Stimulated activated CD8-positive, alpha-beta memory T cell treated with anti-CD3 and anti-CD28 coated beads, Interleukin-12 subunit alpha, Interleukin-12 subunit beta, amount 100 ng/mL, for 24 hours (primary cell): ENCODE results near the gene ZSCAN26.
"Not testable (repeated sequence)": the region's sequence is repeated elsewhere in the genome, so short reads cannot be mapped to it uniquely, and the experiment has no call there.

Source experiments
- DNase-seq: peaks from one replicate; pipeline ENCODE4 v3.0.0-alpha.2; 2020; ENCODE audit errors: extremely low read depth

ZSCAN26 gene

DNA sequence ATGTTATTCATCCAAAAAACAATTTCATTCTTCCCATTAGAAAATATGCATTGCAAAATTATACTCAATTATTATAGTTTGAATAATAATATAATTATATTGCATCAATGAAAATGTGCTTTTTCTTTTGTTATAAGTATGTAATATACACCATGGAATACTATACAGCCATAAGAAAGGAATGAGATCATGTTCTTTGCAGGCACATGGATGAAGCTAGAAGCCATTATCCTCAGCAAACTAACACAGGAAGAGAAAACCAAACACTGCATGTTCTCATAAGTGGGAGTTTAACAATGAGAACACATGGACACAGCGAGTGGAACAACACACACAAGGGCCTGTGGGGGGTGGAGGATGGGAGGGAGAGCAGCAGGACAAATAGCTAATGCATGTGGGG is 9.9 kb upstream of the ZSCAN26 start:
- DNase-seq: no peak

DNA sequence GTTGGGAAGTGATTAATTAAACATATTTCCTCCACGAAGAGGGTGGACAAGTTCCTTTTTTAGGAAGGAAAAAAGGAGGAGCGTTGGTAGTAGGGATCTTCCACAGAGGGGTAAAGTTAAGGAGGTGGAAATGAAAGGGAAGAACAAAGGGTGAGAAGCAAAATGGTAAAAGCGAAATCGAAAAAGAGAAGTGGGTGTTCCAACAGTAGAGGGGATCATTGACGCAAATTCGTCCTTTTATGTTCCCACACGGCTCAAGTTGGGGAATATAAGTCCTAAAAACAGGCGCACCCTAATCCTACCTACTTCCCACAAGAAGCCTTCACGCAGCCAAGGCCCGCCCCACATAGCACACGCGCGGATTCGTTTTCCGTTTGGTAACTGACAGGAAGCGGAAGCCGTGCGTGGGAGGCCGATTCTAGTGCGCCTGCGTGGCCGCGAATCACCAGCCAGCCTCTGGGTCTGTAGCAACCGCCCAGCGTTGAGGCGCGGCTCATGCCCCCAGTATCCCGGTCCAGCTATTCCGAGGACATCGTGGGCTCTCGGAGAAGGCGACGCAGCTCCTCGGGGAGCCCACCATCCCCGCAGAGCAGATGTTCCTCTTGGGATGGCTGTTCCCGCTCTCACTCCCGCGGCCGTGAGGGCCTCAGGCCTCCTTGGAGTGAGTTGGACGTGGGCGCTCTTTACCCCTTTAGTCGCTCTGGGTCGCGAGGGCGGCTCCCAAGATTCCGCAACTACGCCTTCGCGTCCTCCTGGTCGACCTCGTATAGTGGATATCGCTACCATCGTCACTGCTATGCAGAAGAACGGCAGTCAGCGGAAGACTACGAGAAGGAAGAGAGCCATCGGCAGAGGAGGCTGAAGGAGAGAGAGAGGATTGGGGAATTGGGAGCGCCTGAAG is 7.8 kb upstream of the ZSCAN26 start, which contains the start of gene NKAPL:
TSS of gene NKAPL (plus strand) at position 421 of the 901 bp plus-strand sequence. CDS start at position 496, 75 bp downstream.
- DNase-seq: no peak

DNA sequence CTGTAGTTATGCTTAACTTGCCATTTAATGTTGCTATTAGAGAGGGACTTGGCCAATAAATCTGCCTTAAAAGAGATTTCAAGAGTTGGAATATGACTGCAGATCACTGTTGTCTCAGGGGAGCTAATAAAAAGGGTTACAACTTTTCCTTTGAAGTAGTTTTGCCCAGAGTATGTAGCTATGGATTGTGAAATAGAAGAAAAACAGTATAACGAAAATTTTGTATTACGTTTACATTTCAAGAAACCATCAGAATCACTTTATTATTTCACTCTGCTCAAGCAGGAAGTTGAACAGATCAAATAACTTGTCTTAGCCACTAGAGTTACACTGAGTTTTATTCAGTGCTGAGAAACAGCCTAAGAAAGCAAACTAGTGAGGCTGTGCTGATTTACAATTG is 3.0 kb upstream of the ZSCAN26 start:
- no peak for DNase-seq

DNA sequence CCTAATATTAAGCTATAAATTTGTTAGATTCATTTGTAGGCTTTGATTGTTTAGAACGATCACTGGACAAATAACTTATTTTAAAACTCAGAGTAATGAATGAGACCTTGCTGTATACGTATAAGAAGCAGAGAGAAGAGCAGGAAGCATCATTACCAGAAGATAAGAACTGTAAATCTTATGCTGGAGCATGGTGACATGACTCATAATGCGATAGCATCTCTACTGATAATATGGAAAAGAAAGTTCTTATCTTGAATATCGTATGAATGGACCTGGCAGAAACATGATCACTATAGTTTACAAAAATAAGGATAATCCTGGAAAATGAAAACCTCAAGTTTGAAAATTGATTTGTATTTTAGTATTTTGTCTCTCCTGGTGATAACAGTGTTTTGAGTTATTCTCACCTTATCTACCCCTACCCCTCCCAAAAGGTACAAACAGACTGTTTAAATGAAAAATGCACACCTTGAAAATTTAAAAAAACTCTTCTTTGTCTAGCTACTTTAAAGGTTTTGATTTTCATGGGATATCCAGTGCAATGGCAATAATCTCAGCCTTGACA is 2.0 kb upstream of the ZSCAN26 start:
- DNase-seq: no peak

DNA sequence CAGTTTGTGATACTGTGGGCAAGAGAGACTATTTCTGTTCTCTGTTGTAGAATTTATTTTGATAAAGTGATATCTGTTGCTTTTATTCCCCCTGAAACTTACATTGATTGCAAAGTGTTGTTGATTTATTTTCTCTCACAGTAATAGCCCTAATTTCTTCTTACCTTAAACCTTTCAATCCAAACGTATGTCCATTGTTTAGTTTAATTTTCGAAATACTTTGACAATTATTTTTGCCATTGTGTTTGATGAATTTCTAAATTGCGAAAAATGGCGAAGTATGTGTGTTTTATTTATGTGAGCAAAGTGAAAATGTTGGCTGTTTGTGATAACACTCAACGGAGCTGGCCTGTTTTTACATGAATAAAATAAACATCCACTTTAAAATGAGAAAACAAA is 381 bp upstream of the ZSCAN26 start:
- no peak for DNase-seq

DNA sequence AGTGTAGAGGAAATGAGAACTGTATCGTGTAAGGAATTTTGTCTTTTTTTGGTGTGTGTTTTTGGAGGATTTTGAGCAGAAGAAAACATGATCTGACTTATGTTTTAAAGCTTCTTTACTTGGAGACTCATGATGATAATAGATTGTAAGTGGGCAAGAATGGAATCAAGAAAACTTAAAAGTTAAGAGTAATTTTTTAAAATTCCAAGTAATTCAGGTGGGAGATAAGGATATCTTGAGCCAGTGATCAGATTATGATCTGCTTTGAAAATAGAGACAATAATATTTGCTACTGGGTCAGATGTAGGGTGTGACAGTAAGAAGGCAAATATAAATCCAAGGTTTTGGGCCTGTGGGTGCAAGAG is 734 bp downstream of the ZSCAN26 start:
- DNase-seq: no peak

DNA sequence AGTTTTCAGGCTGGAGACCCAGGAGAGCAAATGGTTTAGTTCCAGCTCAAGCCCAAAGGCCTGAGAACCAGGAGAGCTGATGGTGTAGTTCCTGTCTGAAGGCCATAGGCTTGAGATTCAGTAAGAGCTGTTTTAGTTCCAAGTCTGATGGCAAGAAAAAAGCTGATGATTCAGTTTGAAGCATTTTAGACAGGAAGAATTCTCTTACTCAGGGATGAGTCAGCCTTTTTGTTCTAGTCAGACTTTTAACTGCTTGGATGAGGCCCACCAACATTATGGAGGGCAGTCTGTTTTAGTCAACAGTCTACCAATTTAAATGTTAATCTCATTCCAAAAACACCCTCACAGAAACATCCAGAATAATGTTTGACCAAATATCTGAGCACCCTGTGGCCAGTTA is 2.5 kb downstream of the ZSCAN26 start:
- no peak for DNase-seq

DNA sequence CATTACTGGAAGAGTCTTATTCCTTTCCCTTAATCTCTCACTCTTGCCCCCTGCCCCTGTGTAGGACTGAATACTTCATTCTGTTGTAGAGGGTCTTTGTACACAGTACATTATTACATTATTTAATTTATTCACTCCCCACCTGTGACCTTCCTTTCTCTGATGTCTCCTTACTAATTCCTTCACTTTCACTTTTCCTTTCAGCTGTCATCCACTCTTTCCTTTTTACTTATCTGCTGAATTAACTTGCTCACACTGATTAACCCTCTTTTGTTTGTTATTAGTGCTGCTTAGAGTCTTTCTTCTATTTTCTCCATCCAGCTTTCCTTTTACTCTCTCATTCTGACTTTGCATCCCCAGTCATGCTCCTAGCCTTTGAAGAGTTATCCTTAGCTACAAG is 7.9 kb downstream of the ZSCAN26 start:
- DNase-seq: no peak

DNA sequence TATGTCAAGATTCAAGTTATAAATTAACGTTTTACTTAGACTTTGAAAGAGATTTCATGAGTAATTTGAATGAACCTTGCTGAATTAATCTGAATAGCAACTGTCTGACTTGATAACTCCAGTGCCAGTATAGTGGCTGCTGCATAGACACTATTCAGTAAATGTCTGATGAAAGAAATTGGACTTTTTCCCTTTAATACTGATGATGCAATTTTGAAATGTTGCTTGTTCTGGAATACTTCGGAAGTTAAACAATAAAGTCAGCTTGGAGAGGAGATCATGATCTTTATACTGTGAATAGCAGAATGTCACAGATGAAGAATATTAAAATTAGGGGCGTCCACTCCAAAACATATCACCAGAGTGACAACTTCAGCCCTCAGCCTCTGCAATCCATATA is 10.8 kb downstream of the ZSCAN26 start:
- no peak for DNase-seq

DNA sequence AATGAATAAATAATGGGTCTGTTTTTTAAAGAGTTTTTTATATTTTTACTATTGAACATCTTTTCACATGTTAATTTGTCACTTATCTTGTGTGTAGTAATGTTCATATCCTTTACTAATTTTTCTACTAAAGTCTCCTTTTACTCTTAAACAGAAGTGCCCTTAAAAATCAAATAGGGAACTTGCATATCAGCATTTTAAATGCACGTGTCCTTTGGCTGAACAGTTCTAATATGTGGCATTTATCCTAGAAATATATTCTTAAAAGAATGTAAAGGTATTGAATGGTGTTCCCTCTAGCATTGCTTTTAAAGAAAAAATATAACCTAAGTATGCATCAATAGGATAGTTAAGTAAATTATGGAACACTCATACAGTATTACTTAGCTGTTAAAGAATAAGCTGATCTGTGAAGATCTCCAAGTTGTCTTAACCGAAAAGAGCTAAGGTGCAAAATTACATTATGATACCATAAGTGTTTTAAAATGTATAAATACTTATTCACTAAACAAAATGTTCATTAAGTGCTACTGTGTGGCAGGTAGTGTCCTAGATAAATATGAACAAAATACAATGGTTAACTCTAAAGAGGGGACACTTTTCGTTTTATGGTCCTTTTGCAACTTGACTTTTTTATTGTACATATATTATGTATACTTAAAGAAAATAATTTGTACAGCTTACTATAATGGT is 13.8 kb downstream of the ZSCAN26 start:
- no peak for DNase-seq

DNA sequence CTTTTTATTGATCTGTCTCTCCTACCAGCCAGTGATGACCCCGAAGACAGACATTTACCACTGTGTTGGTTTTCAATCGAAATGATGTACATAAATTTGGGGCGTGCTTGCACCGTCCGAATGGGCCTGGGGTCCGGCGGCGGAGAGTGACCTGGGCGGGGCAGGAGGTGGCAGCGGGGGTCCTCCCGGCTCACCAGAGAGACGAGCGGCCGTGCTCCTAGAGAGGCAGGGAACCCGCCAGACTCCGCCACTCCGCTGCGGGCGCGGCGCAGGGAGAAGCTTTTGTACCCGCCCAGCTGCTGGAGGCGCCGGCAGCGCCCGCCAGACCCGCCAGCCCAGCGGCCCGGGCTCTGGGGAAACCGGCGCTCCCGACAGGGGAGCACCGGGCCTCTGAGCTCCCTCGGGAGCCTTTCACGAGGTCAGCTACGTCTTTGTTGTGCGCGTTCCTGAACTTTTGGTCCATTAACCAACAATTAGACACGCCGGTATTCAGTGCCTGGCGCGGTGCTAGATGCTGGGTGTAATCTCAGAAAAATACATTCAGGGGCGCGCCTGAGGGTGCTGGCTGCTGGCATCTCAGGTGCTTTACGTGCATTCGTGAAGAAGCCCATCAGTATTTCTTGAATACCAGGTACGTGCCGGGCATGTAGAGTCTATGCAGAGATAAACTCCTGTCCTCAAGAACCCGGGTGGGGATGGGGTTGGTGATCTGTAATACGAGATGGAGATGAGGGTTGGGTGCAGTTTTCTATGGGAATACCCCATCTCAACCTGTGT is 14.5 kb downstream of the ZSCAN26 start, which contains the start of gene PGBD1:
TSS of gene PGBD1 (plus strand) at position 285 of the 777 bp plus-strand sequence. CDS start 2,242 bp downstream, outside the sequence.
- peak; percentile 28 for DNase-seq

DNA sequence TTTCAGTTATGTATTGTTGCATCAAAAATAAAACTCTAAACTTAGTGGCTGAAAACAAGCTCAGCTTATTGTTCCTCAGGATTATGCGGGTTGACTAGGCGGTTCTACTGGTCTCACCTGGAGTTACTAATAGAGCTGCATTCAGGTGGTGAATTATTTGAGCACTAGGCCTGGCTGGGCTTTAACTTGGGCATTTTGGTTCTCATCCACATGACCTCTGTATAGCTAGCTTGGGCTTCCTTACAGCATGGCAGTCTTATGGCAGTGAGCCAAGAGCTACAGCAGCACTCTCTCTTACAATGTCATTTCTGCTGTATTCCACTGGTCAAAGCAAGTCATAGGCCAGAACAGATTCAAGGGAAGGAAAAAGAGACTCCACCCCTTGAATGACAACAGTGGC is 16.0 kb downstream of the ZSCAN26 start:
- DNase-seq: no peak

DNA sequence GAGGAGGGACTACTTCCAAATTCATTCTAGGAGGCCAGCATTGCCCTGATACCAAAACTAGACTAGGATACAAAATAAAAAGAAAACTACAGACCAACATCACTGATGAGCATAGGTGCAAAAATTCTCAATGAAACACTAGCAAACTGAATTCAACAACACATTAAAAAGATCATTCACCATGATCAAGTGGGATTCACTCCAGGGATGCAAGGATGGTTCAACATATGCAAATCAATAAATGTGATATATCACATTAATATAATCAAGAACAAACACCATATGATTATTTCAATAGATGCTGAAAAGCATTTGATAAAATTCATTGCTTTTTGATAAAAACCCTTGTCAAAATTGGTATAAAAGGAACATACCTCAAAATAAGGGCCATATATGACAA is 24.6 kb downstream of the ZSCAN26 start:
- DNase-seq: no peak

DNA sequence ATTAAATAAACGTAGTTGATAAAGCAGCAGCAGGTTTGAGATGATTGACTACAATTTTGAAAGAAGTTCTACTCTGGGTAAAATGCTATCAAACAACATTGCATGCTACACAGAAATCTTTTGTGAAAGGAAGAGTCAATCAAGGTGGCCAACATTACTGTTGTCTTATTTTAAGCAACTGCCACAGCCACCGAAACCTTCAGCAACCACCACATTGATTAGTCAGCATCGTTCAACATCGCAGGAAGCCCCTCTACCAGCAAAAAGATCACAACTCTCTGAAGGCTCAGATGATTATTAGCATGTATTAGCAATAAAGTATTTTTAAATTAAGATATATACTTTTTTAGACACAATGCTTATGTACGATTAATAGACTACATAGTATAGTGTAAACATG is 28.4 kb downstream of the ZSCAN26 start:
- no peak for DNase-seq

DNA sequence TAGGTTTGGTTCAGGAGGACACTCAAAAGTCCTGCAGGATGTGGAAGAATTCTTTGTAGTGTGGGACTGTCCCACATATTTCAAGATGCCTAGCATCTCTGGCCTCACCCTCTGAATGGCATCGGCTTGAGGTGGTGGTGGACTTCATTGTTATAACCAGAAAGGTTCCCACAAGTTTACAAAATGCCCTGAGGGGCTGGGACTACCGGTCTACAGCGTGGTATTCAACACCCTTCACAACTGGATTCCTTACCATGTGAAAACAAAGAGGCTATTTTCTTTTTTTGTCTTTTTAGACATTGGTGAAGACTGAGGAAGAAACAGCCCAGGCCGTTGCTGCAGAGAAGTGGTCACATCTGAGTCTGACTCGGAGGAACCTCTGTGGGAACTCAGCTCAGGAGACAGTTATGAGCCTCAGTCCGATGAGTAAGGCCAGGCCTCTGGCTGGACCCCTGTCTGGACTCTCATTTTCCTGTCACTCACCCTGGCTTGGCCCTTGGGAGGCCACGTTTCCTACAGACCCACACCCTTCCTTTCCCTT is 29.6 kb downstream of the ZSCAN26 start:
- no peak for DNase-seq

DNA sequence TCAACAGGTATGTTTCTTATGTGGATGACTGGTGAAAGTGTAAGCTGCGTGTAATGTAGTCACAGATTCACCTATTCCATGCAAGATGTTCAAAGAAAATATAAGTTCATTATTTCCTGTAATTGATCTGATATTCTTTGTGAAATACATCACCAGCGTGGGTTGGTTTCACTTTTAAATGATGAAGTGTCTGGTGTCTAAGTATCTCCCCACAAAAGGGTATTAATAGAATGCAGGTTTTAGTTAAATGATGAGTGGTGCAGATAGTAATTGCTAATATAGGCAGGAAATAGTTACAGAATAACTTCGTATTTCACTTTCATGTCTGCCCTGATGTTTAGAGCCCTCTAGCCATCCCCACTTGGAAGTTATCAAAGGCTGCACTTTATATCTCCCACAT is 36.6 kb downstream of the ZSCAN26 start:
- no peak for DNase-seq

DNA sequence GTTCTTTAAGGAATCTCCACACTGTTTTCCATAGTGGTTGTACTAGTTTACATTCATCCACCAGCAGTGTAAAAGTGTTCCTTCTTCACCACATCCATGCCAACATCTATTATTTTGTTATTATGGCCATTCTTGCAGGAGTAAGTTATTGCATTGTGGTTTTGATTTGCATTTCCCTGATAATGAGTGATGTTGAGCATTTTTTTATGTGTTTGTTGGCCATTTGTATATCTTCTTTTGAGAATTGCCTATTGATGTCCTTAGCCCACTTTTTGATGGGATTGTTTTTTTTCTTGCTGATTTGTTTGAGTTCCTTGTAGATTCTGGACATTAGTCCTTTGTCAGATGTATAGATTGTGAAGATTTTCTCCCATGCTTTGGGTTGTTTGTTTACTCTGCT is 39.4 kb downstream of the ZSCAN26 start:
- not testable (repeated sequence) for DNase-seq

DNA sequence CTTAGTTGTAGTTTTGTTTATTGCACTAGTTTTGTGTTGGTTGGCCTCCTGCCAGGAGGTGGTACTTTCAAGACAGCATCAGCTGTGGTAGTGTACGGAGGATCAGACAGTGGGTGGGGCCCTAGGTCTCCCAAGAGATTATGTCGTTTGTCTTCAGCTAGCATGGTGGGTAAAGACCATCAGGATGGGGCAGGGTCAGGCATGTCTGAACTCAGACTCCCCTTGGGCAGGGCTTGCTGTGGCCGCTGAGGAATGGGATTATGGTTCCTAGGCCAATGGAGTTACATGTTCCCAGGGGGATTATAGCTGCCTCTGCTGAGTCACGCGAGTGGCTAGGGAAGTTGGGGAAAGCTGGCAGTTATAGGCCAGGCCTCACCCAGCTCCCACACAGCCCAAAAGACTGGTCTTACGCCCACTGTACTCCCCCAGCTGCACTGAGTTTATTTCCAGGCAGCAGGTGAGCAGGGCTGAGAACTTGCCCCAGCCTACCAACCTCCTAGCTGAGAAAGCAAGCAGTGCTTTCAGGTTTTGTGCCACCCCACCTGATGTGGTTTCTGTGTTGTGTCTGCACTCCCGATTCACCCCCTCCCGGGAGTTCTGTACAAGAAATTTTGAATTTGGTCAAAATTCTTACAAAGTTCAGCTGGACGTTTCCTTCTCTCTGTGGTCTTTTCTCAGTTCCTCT is 44.3 kb downstream of the ZSCAN26 start:
- DNase-seq: no peak

DNA sequence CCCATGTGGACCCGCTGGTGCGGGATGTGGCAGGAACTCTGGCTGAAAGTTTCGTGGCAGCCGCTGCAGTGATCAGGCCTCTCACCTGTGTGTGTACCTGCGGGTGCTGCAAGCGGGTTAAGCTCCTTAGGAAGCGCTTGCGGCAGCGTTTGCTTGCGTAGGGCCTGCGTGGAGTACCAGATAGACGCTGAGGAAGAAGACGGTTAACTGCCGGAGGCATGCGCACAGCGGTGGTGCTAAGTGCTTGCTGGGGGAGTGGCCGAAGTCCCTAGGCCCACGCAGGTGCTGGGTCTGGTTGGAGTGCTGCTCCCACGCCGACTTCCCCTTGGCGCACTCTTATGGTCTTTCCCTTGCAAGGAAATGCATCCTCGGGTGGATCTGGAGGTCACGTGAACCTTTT is 46.0 kb downstream of the ZSCAN26 start:
- DNase-seq: no peak

DNA sequence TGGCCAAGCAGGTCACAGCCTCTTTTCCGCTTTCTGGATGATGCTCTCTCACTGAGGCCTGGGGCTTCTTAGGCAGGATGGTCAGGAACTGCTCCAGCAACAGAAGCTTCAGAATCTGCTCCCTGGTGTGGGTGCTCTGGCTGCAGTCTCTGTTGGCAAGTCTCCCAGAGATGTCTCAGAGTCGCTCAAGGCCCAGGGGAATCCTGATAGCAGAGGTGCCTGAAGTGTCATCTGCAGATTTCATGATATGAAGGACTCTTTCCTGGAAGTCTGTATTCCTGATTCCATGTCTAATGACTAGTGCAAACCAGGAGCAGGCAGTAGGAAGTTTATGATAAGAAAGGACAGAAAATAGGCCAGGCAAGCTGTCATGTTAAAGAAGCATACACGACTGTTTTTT is 48.7 kb downstream of the ZSCAN26 start:
- DNase-seq: no peak

DNA sequence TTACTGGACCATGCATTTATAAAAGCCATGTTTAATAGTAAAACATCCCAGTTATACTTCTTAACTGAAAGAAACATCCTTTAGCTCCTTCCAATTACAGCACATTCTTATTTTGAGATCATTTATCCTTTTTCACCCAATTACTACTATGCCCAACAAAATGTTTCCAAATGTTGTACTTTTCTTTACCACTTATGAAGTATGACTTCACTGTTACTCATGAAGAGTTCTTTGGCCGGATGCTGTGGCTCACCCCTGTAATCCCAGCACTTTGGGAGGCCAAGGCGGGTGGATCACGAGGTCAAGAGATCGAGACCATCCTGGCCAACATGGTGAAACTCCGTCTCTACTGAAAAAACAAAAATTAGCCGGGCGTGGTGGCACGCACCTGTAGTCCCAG is 50.9 kb downstream of the ZSCAN26 start:
- not testable (repeated sequence) for DNase-seq
